Vagina (tissue), 2 donors: ENCODE data around the gene GLUL.

Experiments used
- CTCF ChIP-seq, 3 experiments: fragments of 450-650 bp in 2 of 3; fragments of 200-600 bp in 1 of 3; sonication (generic) in 1 of 3; IDR thresholded peaks; one replicate each; pipeline ENCODE4 v1.5.1; 2017 to 2019; ENCODE audit warnings: antibody characterized with exemption in 3 of 3, mild to moderate bottlenecking in 2 of 3, moderate library complexity in 2 of 3
- POLR2A ChIP-seq, 2 donors: fragments of 450-650 bp; IDR thresholded peaks; one replicate each; pipeline ENCODE4 v1.6.1; 2017; ENCODE audit warnings: antibody characterized with exemption in 2 of 2, mild to moderate bottlenecking in 2 of 2, moderate library complexity in 2 of 2
- POLR2AphosphoS5 ChIP-seq, 2 donors: sonication (generic); formaldehyde crosslinking; IDR thresholded peaks; one replicate each; pipeline ENCODE4 v1.9.0; 2017; ENCODE audit warnings: antibody characterized with exemption in 2 of 2, mild to moderate bottlenecking in 2 of 2, low read depth in 1 of 2; ENCODE audit not compliant: insufficient read depth in 1 of 2

GRCh38 chr1:182392050-182393028 is 749 bp upstream of the GLUL start:
- TF ChIP-seq POLR2A (IDR thresholded peaks at IDR 0.05) = no peak
- no peak for TF ChIP-seq CTCF (IDR thresholded peaks at IDR 0.05)
- TF ChIP-seq POLR2AphosphoS5 (IDR thresholded peaks at IDR 0.05; ENCODE audit: insufficient read depth in 1 of 2, low read depth in 1 of 2) = no peak
